GM12875 (cell line): ENCODE measurements around the gene PRSS36.

Experiments used
- H3K4me3 ChIP-seq: one replicate; pipeline ENCODE4 v1.5.1; 2011; ENCODE audit warnings: low read depth, low read length, control low read depth
- TF ChIP-seq, protein P1 (sequence below): IDR thresholded peaks from 2 replicates; pipeline ENCODE4 v1.5.1; 2011; ENCODE audit warnings: low read depth, mild to moderate bottlenecking, control low read depth, inconsistent platforms, low read length, moderate library complexity, borderline replicate concordance; ENCODE audit not compliant: insufficient read depth

Gene PRSS36

DNA sequence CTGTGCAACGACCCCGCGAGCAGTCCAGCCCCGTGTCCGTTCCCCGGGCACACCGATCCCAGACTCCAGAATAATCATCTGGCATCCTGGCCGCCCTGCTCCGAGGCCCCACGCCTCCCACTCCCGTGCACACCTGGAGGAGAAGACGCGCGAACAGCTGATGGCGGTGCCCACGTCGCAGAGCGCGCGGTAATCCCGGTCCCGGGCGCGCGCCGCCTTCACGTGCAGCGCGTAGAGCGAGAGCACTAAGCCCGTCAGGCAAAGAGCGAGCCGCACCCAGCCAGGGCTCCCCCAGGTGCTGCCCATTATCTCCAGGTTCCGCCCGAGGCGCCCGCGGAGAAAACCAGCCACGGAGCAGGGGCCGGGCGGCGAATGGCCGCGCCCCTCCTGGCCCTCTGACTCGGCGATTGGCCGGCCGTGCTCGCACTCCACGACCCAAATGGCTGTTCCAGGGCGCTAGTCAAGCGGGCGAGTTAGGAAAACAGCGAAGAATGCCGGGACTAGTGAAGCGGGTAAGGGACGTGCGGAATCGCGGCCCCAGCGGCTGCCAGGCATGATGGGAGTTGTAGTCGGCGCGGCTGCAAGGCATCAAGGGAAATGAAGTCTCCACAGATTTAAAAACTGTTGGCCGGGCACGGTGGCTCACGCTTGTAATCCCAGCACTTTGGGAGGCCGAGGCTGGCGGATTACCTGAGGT, 55.3 kb downstream of the PRSS36 start, which contains the start of gene VKORC1:
VKORC1 (minus strand) TSS at position 374 of the 697 bp plus-strand sequence; CDS start at position 306, 68 bp downstream.
- TF ChIP-seq, protein P1, sequence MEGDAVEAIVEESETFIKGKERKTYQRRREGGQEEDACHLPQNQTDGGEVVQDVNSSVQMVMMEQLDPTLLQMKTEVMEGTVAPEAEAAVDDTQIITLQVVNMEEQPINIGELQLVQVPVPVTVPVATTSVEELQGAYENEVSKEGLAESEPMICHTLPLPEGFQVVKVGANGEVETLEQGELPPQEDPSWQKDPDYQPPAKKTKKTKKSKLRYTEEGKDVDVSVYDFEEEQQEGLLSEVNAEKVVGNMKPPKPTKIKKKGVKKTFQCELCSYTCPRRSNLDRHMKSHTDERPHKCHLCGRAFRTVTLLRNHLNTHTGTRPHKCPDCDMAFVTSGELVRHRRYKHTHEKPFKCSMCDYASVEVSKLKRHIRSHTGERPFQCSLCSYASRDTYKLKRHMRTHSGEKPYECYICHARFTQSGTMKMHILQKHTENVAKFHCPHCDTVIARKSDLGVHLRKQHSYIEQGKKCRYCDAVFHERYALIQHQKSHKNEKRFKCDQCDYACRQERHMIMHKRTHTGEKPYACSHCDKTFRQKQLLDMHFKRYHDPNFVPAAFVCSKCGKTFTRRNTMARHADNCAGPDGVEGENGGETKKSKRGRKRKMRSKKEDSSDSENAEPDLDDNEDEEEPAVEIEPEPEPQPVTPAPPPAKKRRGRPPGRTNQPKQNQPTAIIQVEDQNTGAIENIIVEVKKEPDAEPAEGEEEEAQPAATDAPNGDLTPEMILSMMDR: no peak
- peak within 1 kb of the TSS; percentile 65 for H3K4me3 ChIP-seq

DNA sequence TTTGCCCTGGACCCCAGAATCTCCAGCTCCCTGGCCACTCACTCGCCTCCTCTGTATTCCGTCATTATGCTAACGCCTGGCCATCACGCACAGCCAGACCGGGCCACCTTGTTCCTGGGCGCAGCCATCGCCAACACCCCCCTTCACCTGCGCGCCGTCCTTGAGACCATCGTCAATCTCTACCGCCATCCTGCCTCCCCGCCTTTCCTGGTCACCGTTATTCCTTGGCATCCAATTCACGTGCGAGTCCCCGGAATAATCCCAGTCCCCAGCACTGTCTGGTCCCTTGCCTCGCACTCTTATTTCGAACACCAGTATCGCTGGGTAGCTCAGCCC, 55.8 kb downstream of the PRSS36 start:
- H3K4me3 ChIP-seq: peak overlapping the region; percentile 65
- TF ChIP-seq, protein P1: no peak

DNA sequence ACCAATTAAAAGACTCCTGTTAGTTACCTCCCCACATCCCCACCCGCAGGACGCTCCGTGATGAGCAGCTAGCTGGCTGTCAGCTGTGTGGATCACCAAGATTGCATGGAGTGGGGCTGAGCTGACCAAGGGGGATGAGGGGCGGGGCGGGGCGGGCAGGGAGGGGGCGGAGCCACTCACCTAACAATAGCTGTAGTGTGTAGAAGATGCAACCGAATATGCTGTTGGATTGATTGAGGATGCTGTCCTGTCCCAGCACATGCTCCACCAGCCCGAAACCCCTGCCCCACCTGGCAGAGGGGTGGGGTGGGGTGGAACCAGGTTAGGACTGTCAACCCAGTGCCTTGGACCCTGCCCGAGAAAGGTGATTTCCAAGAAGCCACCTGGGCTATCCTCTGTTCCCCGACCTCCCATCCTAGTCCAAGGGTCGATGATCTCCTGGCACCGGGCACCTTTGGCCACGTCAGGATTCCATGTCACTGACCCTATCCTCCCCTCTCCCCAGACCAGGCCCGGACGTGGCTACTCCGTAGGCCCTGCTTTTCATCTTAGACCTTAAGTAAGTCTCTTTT, 56.6 kb downstream of the PRSS36 start:
- H3K4me3 ChIP-seq: peak overlapping the region; percentile 23
- TF ChIP-seq, protein P1: no peak

DNA sequence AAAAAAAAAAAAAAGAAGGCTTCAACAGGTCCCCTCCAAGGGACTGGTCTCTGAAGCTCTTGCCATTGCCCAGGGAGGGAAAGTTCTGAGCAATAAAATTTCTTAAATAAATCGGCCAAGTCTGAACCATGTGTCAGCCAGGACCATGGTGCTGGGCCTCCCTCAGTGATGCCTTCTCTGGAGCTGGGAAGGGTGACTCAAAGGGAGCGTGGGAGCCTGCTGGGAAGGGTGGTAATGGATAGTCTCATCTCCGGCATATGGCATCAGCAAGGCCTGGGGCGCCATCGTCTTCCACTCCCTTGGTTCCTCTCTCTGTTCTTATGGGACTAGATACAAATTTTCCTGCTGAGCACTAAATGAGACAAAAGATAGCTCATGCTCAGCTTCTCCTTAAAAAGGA, 57.5 kb downstream of the PRSS36 start:
- TF ChIP-seq, protein P1: no peak
- no peak overlapping the region for H3K4me3 ChIP-seq

DNA sequence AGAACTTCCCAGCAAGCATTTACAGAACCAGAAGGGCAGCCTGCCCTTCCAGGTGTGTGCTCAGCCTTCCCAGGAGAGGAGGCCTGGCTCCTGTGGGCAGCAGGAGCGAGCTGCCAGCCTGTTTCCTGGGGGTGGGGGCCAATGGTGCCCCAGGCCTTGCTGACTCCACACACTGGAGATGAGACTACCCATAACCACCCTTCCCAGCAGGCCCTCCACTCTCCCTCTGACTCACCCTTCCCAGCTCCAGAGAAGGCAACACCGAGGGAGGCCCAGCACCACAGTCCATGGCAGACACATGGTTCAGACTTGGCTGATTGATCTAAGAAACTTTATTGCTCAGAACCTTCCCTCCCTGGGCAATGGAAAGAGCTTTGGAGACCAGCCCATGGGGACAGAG, 59.3 kb downstream of the PRSS36 start:
- H3K4me3 ChIP-seq: no peak overlapping the region
- TF ChIP-seq, protein P1: no peak

DNA sequence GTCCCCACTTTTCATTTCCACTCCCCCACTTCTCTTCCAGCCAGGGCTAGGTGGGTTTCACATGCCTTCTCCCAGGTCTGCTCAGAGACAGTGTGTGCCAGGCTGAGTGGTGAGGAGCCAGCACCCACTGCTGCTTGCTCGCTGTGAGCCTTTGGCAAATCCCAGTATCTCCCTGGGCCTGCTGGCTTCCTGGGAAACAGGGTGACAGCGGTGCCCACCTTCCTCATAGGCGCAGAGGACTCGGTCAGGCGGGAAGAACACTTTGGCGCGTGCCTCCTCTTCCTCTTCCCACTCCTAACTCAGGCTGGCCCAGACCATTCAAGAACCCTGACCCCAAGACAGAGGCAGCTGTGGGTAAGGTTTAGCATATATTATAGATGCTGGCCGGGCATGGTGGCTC, 60.7 kb downstream of the PRSS36 start:
- no peak overlapping the region for H3K4me3 ChIP-seq
- TF ChIP-seq, protein P1: no peak
